PC-9 (cell line): ENCODE measurements around the gene SCCPDH. TPM values are rescaled to one million over a fixed set of nuclear protein-coding genes. Genes with fewer than 3 reads are reported as not detected.

Experiments
- BruUV-seq: library from RNA; stranded (reverse); fragments of 400-500 nt; replicated peaks from 2 replicates; lab custom pipeline; 2021; lab: Mats Ljungman, UMichigan
- CTCF ChIA-PET: fragments of 300-600 bp; sonication (Branson Sonifier 250); formaldehyde crosslinking; loops from one replicate; lab custom pipeline; 2022; ENCODE audit warnings: antibody characterized with exemption; lab: Charles Lee
- POLR2A ChIA-PET: fragments of 300-600 bp; sonication (Branson Sonifier 250); formaldehyde crosslinking; loops from one replicate; lab custom pipeline; 2022; ENCODE audit warnings: antibody characterized with exemption; ENCODE audit not compliant: unreplicated experiment; lab: Charles Lee
- DNase-seq, 2 experiments: peaks; one replicate each; pipeline versions ENCODE4 v3.0.0 to v3.0.0-alpha.2; 2015 to 2022; ENCODE audit warnings: mixed read lengths in 1 of 2
- H2AFZ ChIP-seq: fragments of 200-600 bp; sonication (generic); 2 replicates; pipeline ENCODE4 v1.8.1; 2017; ENCODE audit warnings: antibody characterized with exemption
- H3F3A ChIP-seq: fragments of 200-600 bp; sonication (generic); 2 replicates; pipeline ENCODE4 v1.8.1; 2017; ENCODE audit warnings: antibody characterized with exemption, mild to moderate bottlenecking, low read depth; ENCODE audit not compliant: insufficient read depth
- H3K27ac ChIP-seq: fragments of 200-600 bp; sonication (generic); 2 replicates; pipeline ENCODE4 v1.6.1; 2016; ENCODE audit warnings: mixed run types
- H3K27me3 ChIP-seq: fragments of 200-600 bp; sonication (generic); 2 replicates; pipeline ENCODE4 v1.6.1; 2016; ENCODE audit warnings: low read depth, mixed run types; ENCODE audit not compliant: insufficient read depth
- H3K36me3 ChIP-seq: fragments of 200-600 bp; sonication (generic); 2 replicates; pipeline ENCODE4 v1.6.1; 2016; ENCODE audit warnings: low read depth, mixed run types
- H3K4me1 ChIP-seq: fragments of 200-600 bp; sonication (generic); replicated peaks from 2 replicates; pipeline ENCODE4 v1.6.1; 2016; ENCODE audit warnings: mixed run types; ENCODE audit not compliant: insufficient read depth
- H3K4me2 ChIP-seq: fragments of 200-600 bp; sonication (generic); 2 replicates; pipeline ENCODE4 v1.6.1; 2017; ENCODE audit warnings: mixed run types
- H3K4me3 ChIP-seq: fragments of 200-600 bp; sonication (generic); 2 replicates; pipeline ENCODE4 v1.6.1; 2016; ENCODE audit warnings: mixed run types
- H3K79me2 ChIP-seq: fragments of 200-600 bp; sonication (generic); 2 replicates; pipeline ENCODE4 v1.6.1; 2017; ENCODE audit warnings: low read depth, mixed run types
- H3K9me2 ChIP-seq: fragments of 200-600 bp; sonication (generic); 2 replicates; pipeline ENCODE4 v1.8.1; 2017; ENCODE audit warnings: mild to moderate bottlenecking; ENCODE audit not compliant: insufficient read depth
- H3K9me3 ChIP-seq: fragments of 200-600 bp; sonication (generic); 2 replicates; pipeline ENCODE4 v1.8.1; 2016; ENCODE audit warnings: low read depth; ENCODE audit not compliant: insufficient read depth
- H4K20me1 ChIP-seq: fragments of 200-600 bp; sonication (generic); 2 replicates; pipeline ENCODE4 v1.8.1; 2017; ENCODE audit not compliant: insufficient read depth
- EZH2 ChIP-seq: fragments of 200-600 bp; sonication (generic); IDR thresholded peaks from 2 replicates; pipeline ENCODE4 v1.8.0; 2017; ENCODE audit warnings: antibody characterized with exemption, low read depth
- intact Hi-C: fragments of 100-400 bp; cut with micrococcal nuclease; formaldehyde crosslinking; loops from one replicate; pipeline ENCODE4 v1.10.0; 2022; ENCODE audit not compliant: unreplicated experiment
- total RNA-seq: library from RNA; stranded (reverse); gene quantifications from 2 replicates; pipeline ENCODE4 v1.2.3, GENCODE V29; 2021
- TF ChIP-seq, protein P1 (sequence below): fragments of 200-600 bp; sonication (generic); conservative IDR thresholded peaks from 2 replicates; pipeline ENCODE4 v1.6.1; 2017; ENCODE audit warnings: mixed run types, antibody characterized with exemption, mild to moderate bottlenecking, moderate library complexity

The SCCPDH gene
- total RNA-seq, 1 experiment from 2014 or later, result 17.2 TPM

- Histone ChIP-seq H3K4me1 (peaks cover 27% of the 10 kb centered on the region), H3K9me3 (no peaks in the 10 kb centered on the region), H3K9me2 (no peaks in the 10 kb centered on the region), H3K36me3 (no peaks in the 10 kb centered on the region), H4K20me1 (no peaks in the 10 kb centered on the region), H3K4me3 (no peak overlapping the region), H2AFZ (no peak overlapping the region), H3F3A (peaks cover 7% of the 10 kb centered on the region), H3K27ac (peak overlapping the region; percentile 90), H3K4me2 (peak overlapping the region; percentile 57), H3K27me3 (no peaks in the 10 kb centered on the region), H3K79me2 (no peaks in the 10 kb centered on the region)
- BruUV-seq, result no TSS peak
- TF ChIP-seq EZH2, result no peak
- TF ChIP-seq, protein P1, sequence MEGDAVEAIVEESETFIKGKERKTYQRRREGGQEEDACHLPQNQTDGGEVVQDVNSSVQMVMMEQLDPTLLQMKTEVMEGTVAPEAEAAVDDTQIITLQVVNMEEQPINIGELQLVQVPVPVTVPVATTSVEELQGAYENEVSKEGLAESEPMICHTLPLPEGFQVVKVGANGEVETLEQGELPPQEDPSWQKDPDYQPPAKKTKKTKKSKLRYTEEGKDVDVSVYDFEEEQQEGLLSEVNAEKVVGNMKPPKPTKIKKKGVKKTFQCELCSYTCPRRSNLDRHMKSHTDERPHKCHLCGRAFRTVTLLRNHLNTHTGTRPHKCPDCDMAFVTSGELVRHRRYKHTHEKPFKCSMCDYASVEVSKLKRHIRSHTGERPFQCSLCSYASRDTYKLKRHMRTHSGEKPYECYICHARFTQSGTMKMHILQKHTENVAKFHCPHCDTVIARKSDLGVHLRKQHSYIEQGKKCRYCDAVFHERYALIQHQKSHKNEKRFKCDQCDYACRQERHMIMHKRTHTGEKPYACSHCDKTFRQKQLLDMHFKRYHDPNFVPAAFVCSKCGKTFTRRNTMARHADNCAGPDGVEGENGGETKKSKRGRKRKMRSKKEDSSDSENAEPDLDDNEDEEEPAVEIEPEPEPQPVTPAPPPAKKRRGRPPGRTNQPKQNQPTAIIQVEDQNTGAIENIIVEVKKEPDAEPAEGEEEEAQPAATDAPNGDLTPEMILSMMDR, result no peak
- intact Hi-C loops, result no loop called here
- ChIA-PET CTCF (no interaction called here), POLR2A (no interaction called here)
- peak in 1 of 2 experiments; percentile 91 for DNase-seq
Measured at GRCh38 chr1:246705368-246705767, 18.8 kb upstream of the SCCPDH start.

- Histone ChIP-seq H3K9me3 (no peaks in the 10 kb centered on the region), H2AFZ (no peak overlapping the region), H3F3A (peaks cover 7% of the 10 kb centered on the region), H3K4me1 (peaks cover 27% of the 10 kb centered on the region), H3K4me2 (no peak overlapping the region), H3K36me3 (no peaks in the 10 kb centered on the region), H4K20me1 (no peaks in the 10 kb centered on the region), H3K27ac (no peak overlapping the region), H3K4me3 (no peak overlapping the region), H3K27me3 (no peaks in the 10 kb centered on the region), H3K9me2 (no peaks in the 10 kb centered on the region), H3K79me2 (no peaks in the 10 kb centered on the region)
- ChIA-PET POLR2A (no interaction called here), CTCF (no interaction called here)
- TF ChIP-seq, protein P1, result no peak
- no peak for TF ChIP-seq EZH2
- DNase-seq, result no peak
- intact Hi-C loops, result no loop called here
- BruUV-seq, result no TSS peak
Measured at GRCh38 chr1:246708166-246708565, 16.0 kb upstream of the SCCPDH start.

DNA sequence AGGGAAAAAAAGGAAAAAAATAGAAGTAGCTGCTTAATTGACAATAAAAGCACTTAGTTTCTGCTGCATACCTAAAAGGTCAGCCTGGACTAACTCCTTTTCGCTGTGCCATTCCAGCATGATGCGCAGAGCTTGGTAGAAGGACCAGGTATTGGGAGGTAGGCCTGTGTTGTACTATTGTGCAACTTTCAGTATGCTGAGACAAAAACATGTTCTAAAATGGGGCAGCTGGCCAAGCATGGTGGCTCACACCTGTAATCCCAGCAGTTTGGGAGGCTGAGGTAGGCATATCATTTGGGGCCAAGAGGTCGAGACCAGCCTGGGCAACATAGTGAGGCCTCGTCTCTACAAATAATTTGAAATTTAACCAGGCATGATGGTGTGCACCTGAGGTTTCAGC, 15.0 kb upstream of the SCCPDH start:
- H2AFZ ChIP-seq, result no peak overlapping the region
- intact Hi-C loops, result no loop called here
- H3F3A ChIP-seq, result peaks cover 7% of the 10 kb centered on the region

More for the DNA sequence above, 15.0 kb upstream of the SCCPDH start:
- Histone ChIP-seq H3K9me3 (no peaks in the 10 kb centered on the region), H3K27me3 (0 out of 2 replicates have a peak, but pooled peaks cover 4% of the 10 kb centered on the region), H3K36me3 (no peaks in the 10 kb centered on the region), H3K4me3 (no peak overlapping the region), H3K9me2 (no peaks in the 10 kb centered on the region), H3K79me2 (no peaks in the 10 kb centered on the region), H4K20me1 (no peaks in the 10 kb centered on the region), H3K27ac (no peak overlapping the region), H3K4me1 (peaks cover 27% of the 10 kb centered on the region), H3K4me2 (no peak overlapping the region)
- TF ChIP-seq EZH2, result no peak
- POLR2A ChIA-PET, result no interaction called here
- CTCF ChIA-PET, result interaction anchor here (0.7 kb wide), 1 partner anchor 14 kb away, joined by 3 read pairs; no protein-coding TSS in a partner anchor
- DNase-seq, result no peak
- BruUV-seq, result no TSS peak
